IMR-90 (cell line): ENCODE data around the gene HYAL3. TPM values are rescaled to one million over a fixed set of nuclear protein-coding genes. Genes with fewer than 3 reads are reported as not detected.

ENCODE experiments used
- ATAC-seq: fragments of 200-7000 bp; cut with Tn5 transposase; 2 replicates; pipeline ENCODE4 v1.9.1; 2020; ENCODE audit warnings: low read depth, mild to moderate bottlenecking, moderate library complexity
- BruUV-seq: library from RNA; stranded (reverse); fragments of 400-500 nt; replicated peaks from 2 replicates; lab custom pipeline; 2021; lab: Mats Ljungman, UMichigan
- CTCF ChIA-PET: fragments of 300-600 bp; formaldehyde crosslinking; extraction: SDS; loops from one replicate; lab custom pipeline; 2021; ENCODE audit warnings: antibody characterized with exemption; lab: Yijun Ruan, JAX
- POLR2A ChIA-PET: fragments of 300-600 bp; sonication (Branson Sonifier 250); formaldehyde crosslinking; loops from one replicate; lab custom pipeline; 2022; ENCODE audit warnings: antibody characterized with exemption; ENCODE audit not compliant: unreplicated experiment; lab: Charles Lee
- DNase-seq: peaks from one replicate; pipeline ENCODE4 v3.0.0; 2013
- H2AFZ ChIP-seq: replicated peaks from 2 replicates; pipeline ENCODE3; 2013; ENCODE audit warnings: low read length, mild to moderate bottlenecking; ENCODE audit not compliant: poor library complexity
- H2AK5ac ChIP-seq: 2 replicates; pipeline ENCODE4 v1.6.1; 2013; ENCODE audit warnings: low read depth, low read length, inconsistent platforms
- H2AK9ac ChIP-seq: replicated peaks from 2 replicates; pipeline ENCODE3; 2013; ENCODE audit warnings: mild to moderate bottlenecking, low read depth, low read length, moderate library complexity; ENCODE audit not compliant: poor library complexity
- H2BK120ac ChIP-seq: 2 replicates; pipeline ENCODE4 v1.6.1; 2013; ENCODE audit warnings: low read depth, low read length, inconsistent platforms
- H2BK15ac ChIP-seq: 3 replicates; pipeline ENCODE4 v1.6.1; 2013; ENCODE audit warnings: low read depth, low read length, inconsistent platforms
- H2BK20ac ChIP-seq: 2 replicates; pipeline ENCODE4 v1.6.1; 2013; ENCODE audit warnings: low read depth, mild to moderate bottlenecking, inconsistent platforms, low read length, moderate library complexity
- H2BK5ac ChIP-seq: 2 replicates; pipeline ENCODE4 v1.6.1; 2013; ENCODE audit warnings: mild to moderate bottlenecking, low read depth, low read length, inconsistent platforms; ENCODE audit not compliant: poor library complexity, severe bottlenecking
- H3K14ac ChIP-seq: replicated peaks from 2 replicates; pipeline ENCODE4 v1.6.1; 2013; ENCODE audit warnings: low read depth, low read length, inconsistent platforms
- H3K18ac ChIP-seq: 2 replicates; pipeline ENCODE4 v1.6.1; 2013; ENCODE audit warnings: low read depth, low read length, control low read depth
- H3K23ac ChIP-seq: 2 replicates; pipeline ENCODE4 v1.6.1; 2013; ENCODE audit warnings: low read depth, low read length, inconsistent platforms
- H3K27ac ChIP-seq: 2 replicates; pipeline ENCODE4 v1.5.1; 2013; ENCODE audit warnings: mild to moderate bottlenecking, control low read depth, low read length; ENCODE audit not compliant: insufficient read depth
- H3K27me3 ChIP-seq: 2 replicates; pipeline ENCODE4 v1.6.1; 2013; ENCODE audit warnings: low read length; ENCODE audit not compliant: control insufficient read depth, insufficient read depth
- H3K36me3 ChIP-seq: 2 replicates; pipeline ENCODE4 v1.6.1; 2013; ENCODE audit warnings: low read length, mixed read lengths; ENCODE audit not compliant: control insufficient read depth, insufficient read depth
- H3K4ac ChIP-seq: 2 replicates; pipeline ENCODE4 v1.6.1; 2013; ENCODE audit warnings: low read depth, low read length, inconsistent platforms
- H3K4me1 ChIP-seq: 2 replicates; pipeline ENCODE4 v1.6.1; 2013; ENCODE audit warnings: low read length, mixed read lengths; ENCODE audit not compliant: control insufficient read depth, insufficient read depth
- H3K4me2 ChIP-seq: 2 replicates; pipeline ENCODE4 v1.6.1; 2013; ENCODE audit warnings: low read depth, mild to moderate bottlenecking, control low read depth, low read length, moderate library complexity
- H3K4me3 ChIP-seq: 2 replicates; pipeline ENCODE4 v1.5.1; 2013; ENCODE audit warnings: low read depth, mild to moderate bottlenecking, control low read depth, low read length, moderate library complexity; ENCODE audit not compliant: insufficient read depth
- H3K56ac ChIP-seq: 2 replicates; pipeline ENCODE4 v1.6.1; 2013; ENCODE audit warnings: low read length, inconsistent platforms; ENCODE audit not compliant: insufficient read depth; ENCODE audit errors: extremely low read depth
- H3K79me1 ChIP-seq, 2 experiments: 2 replicates each; pipeline ENCODE4 v1.6.1; 2013; ENCODE audit warnings: low read length in 2 of 2, inconsistent platforms in 1 of 2, low read depth in 1 of 2
- H3K9ac ChIP-seq: 2 replicates; pipeline ENCODE4 v1.6.1; 2013; ENCODE audit warnings: low read depth, low read length, control low read depth
- H3K9me1 ChIP-seq: 2 replicates; pipeline ENCODE4 v1.6.1; 2013; ENCODE audit warnings: low read length, inconsistent platforms; ENCODE audit not compliant: insufficient read depth
- H3K9me3 ChIP-seq: 2 replicates; pipeline ENCODE4 v1.6.1; 2013; ENCODE audit warnings: low read length; ENCODE audit not compliant: control insufficient read depth, insufficient read depth
- H4K20me1 ChIP-seq: 2 replicates; pipeline ENCODE4 v1.6.1; 2013; ENCODE audit warnings: low read length, inconsistent platforms; ENCODE audit not compliant: insufficient read depth
- H4K5ac ChIP-seq: 2 replicates; pipeline ENCODE4 v1.6.1; 2013; ENCODE audit warnings: mild to moderate bottlenecking, low read depth, low read length, control low read depth
- H4K8ac ChIP-seq, 2 experiments: 2 replicates each; pipeline ENCODE4 v1.6.1; 2013; ENCODE audit warnings: low read depth in 2 of 2, low read length in 2 of 2, control low read depth in 1 of 2, inconsistent platforms in 1 of 2
- H4K91ac ChIP-seq: 2 replicates; pipeline ENCODE4 v1.6.1; 2013; ENCODE audit warnings: low read depth, low read length, inconsistent platforms; ENCODE audit not compliant: insufficient read depth
- NFE2L2 ChIP-seq: fragments of 150-350 bp; IDR thresholded peaks from 2 replicates; pipeline ENCODE4 v1.6.1; 2016; ENCODE audit warnings: low read depth, mild to moderate bottlenecking, low read length
- POLR2A ChIP-seq: IDR thresholded peaks from 2 replicates; pipeline ENCODE4 v1.6.1; 2012; ENCODE audit warnings: mild to moderate bottlenecking, low read depth, low read length
- RAD21 ChIP-seq: IDR thresholded peaks from 2 replicates; pipeline ENCODE4 v1.6.1; 2012; ENCODE audit warnings: low read length, improper control_type of control experiment
- USF2 ChIP-seq: fragments of 150-350 bp; IDR thresholded peaks from 2 replicates; pipeline ENCODE4 v1.6.1; 2017; ENCODE audit warnings: mild to moderate bottlenecking, antibody characterized with exemption, low read length, low read depth
- whole genome bisulfite sequencing, 2 experiments: methylation state at CpG; one replicate each; pipeline versions ENCODE4 v1.1.5 to v1.1.7; 2013; ENCODE audit warnings: missing lambda C conversion rate in 2 of 2; ENCODE audit not compliant: insufficient read length in 1 of 2; ENCODE audit errors: extremely low coverage in 2 of 2; 5-methylcytosine and 5-hydroxymethylcytosine counted together
- dilution Hi-C: fragments of 300-500 bp; cut with HindIII; formaldehyde crosslinking; loops from one replicate; pipeline ENCODE4 v1.14.3; 2018; ENCODE audit warnings: low sequenced_read_pairs; ENCODE audit not compliant: unreplicated experiment
- in situ Hi-C: fragments of 300-500 bp; cut with MboI; formaldehyde crosslinking; loops from 3 replicates; pipeline ENCODE4 v1.14.3; 2019; ENCODE audit warnings: low sequenced_read_pairs, inconsistent platforms, mixed read lengths
- intact Hi-C: fragments of 100-400 bp; cut with micrococcal nuclease; formaldehyde crosslinking; loops from 2 replicates; pipeline ENCODE4 v1.10.0; 2022
- polyA plus RNA-seq, 3 experiments: library from polyadenylated mRNA; depleted of rRNA; stranded (reverse); fragments of >200 nt; gene quantifications; 2 replicates each; pipeline ENCODE4 v1.2.3, GENCODE V29; 2012; ENCODE audit warnings: low replicate concordance in 1 of 3
- total RNA-seq: library from RNA; depleted of rRNA; stranded (reverse); fragments of >200 nt; gene quantifications from 2 replicates; pipeline ENCODE4 v1.2.3, GENCODE V29; 2012

Gene HYAL3
- total and polyA plus RNA-seq, 2 of the 4 experiments (the other 2 are of a cell fraction): 2.7 to 5.7 TPM

DNA sequence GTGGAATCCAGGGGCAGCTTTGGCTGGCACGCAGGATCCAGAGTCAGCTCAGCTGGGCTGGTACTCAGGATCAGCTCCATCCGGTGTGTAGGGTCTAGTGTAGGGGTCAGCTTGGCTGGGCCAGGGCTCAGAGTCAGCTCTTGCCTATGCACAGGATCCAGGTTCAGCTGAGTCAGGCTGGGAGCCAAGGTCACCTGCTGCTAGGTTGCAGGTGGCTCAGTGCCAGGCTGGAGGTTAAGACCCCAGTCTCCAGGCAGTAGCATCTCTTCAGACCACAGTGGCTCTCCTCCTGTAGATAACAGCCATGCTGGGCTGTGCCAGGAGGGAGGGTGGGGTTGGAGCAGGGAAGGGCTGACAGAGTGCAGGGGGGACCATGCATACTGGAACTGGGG is 1.8 kb downstream of the HYAL3 start:
- WGBS, 2 experiments: 85% methylated on average over 2 of the region's 2 CpGs; no CpG with 5 or more reads in 1 of the 2 experiments
- Histone ChIP-seq H3K18ac (no peak overlapping the region), H3K9ac (no peak overlapping the region), H2BK5ac (no peak overlapping the region), H3K9me1 (peaks cover 17% of the 10 kb centered on the region), H3K4me2 (no peak overlapping the region), H4K5ac (no peak overlapping the region), H3K4me1 (peaks cover 17% of the 10 kb centered on the region), H4K20me1 (no peaks in the 10 kb centered on the region), H3K79me1 (peaks cover 13 to 31% of the 10 kb centered on the region in 2 experiments; a peak in 3 of 4 replicates), H4K8ac (no peak overlapping the region), H2AK5ac (no peak overlapping the region), H2AFZ (no peak overlapping the region), H4K91ac (no peak overlapping the region), H2AK9ac (peak overlapping the region; percentile 26), H3K27ac (no peak overlapping the region), H2BK120ac (no peak overlapping the region), H3K36me3 (no peaks in the 10 kb centered on the region), H2BK20ac (no peak overlapping the region), H3K9me3 (no peaks in the 10 kb centered on the region), H3K27me3 (no peaks in the 10 kb centered on the region), H2BK15ac (no peak overlapping the region), H3K23ac (no peak overlapping the region), H3K4ac (no peak overlapping the region; the same call in 1 of the 2 replicates), H3K14ac (no peak overlapping the region), H3K56ac (no peak overlapping the region), H3K4me3 (no peak overlapping the region)
- in situ Hi-C loops (no loop called here), dilution Hi-C loops (no loop called here), intact Hi-C loops (no loop called here)
- ChIA-PET POLR2A (no interaction called here), CTCF (no interaction called here)
- no TSS peak for BruUV-seq
- ATAC-seq (no peak), DNase-seq (no peak)
- TF ChIP-seq NFE2L2 (no peak), USF2 (no peak), POLR2A (no peak), RAD21 (no peak)
